ENCODE results near the gene RAI14.

- TF ChIP-seq CTCF (IDR thresholded peaks at IDR 0.05) (no peak), ZFX (IDR thresholded peaks at IDR 0.05; ENCODE audit: borderline replicate concordance) (no peak)
Measured at GRCh38 chr5:34632807-34633422, 23.2 kb upstream of the RAI14 start.
